Medulla oblongata (tissue), 1 donor: Measurements from ENCODE around the gene HOXB13.
A peak's percentile ranks its signal among the peaks of the same experiment; 100 is the strongest.

Source experiments
- DNase-seq: peaks from one replicate; pipeline ENCODE4 v3.0.0-alpha.2; 2015; ENCODE audit errors: extremely low spot score

HOXB13 gene

DNA sequence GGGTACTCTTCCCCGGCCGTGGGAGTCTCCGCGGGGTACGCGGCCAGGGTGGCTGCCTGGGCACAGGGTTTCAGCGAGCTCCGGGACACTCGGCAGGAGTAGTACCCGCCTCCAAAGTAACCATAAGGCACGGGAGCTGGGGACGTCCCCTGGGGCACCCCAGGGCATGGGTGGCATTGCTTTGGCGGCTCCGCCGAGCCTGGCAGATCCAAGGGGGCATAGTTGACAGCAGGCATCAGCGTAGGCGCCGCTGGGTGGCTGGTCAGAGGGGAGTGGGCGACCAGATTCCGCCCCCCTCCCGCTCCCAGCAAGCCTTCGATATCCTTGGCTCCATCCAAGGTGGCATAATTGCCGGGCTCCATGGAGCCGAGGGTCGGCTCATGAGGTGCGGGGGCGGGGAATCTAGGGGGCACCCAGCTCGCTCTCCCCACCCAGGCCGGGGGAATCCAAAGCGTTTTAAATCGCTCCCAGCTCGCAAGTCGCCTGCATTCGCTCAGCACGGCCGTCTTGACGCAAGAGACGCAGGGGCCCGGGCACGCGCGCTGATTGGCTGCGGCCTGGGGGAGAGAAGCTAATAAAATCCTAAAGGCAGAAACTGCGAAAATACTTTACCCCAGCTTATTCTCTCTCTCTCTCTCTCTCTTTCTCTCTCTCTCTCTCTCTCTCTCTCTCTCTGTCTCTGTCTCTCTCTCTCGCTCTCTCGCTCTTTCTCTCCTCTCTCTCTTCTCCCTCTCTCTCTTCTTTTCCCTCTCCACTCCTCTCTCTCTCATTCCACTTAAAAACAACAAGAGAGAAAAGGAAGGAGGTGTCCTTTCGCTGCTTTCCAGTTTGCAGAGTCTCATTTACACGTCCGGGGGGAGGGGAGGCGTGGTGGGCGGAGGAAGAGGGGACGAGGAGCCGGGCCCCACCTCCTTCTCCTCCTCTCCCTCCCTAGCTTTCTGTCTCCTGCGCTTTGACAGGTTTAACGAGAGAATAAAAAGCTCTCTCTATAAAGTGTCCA, at the start of gene HOXB13:
TSS of gene HOXB13 (minus strand) at position 519 of the 1,000 bp plus-strand sequence. CDS start at position 362, 157 bp downstream.
- no peak for DNase-seq

DNA sequence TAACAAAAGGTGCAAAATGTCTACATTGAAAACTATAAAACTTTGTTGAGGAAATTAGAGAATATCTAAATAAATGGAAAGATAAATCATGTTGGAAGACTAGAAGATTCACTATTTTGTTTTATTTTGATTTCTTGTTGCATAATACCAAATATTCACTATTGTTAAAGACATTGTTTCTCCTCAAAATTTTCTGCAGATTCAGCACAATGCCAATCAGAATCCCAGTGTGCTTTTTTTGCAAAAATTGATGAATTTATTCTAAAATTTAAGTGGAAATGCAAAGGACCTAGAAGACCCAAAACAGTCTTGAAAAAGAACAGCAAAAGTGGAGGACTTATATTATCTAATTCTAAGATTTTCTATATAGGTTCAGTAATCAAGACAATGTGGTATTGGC, 48.1 kb upstream of the HOXB13 start:
- no peak for DNase-seq

DNA sequence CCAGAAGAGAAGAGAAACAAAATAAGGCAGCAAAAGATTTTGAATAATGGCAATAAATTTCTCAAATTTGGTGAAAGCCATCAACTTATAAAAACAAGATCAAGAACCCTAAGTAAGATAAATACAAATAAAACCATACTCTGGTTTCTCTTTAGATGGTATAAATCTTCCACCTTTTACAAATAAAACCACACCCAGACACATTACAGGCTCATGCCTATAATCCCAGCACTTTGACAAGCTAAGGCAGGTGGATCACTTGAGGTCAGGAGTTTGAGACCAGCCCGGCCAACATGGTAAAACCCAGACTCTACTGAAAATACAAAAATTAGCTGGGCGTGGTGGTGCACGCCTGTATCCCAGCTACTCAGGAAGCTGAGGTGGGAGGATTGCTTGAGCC, 44.7 kb upstream of the HOXB13 start:
- no peak for DNase-seq

DNA sequence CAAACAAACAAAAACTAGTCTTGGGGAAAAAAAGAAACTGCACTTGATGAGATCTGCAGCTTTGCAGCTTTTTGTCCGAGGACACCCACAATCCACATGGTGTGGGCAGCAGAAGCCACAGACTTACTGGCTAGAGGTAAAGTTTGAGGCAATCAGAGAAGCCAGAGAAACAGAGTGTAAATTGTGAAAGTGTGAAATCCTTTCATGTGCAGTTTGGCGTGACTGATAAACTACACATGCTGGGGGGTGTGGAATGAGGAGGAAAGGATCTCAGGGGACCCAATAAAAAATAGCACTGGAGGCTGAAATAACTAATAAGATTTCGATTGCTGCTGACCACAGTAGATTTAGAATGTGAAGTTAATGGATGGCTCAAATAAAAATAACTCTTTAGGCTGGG, 42.4 kb upstream of the HOXB13 start:
- DNase-seq: no peak

DNA sequence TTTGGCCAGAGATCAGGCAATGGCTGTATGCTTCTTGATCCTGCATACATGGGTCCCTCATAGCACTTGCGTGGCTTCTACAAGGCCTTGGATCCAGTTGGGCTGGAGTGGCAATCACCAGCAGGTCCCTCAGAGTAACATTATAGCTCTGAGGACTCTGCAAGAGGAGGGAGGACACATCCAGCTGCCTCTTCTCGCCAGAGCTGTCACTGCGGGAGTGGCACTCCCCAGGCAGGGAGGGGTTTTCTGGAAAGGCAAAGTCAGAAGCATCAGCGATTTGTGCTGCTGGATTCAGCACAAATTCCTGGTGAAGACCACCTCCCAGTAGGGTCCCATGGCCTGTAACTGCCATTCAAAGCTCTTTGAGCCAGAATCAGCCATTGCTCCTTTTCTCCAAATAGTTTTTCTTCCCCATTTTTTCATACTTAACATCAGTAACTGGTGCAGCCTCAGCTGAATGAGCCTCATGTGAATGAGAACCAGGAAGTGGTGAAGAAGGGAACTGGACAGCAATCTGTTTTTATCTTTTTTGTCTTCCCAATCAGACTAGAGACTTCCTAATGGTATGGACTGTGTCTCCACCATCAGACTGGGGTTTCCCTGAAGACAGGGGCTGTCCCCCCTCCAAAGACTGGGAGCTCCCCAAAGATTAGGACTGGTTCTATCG, 40.6 kb upstream of the HOXB13 start:
- peak; percentile 45 for DNase-seq

DNA sequence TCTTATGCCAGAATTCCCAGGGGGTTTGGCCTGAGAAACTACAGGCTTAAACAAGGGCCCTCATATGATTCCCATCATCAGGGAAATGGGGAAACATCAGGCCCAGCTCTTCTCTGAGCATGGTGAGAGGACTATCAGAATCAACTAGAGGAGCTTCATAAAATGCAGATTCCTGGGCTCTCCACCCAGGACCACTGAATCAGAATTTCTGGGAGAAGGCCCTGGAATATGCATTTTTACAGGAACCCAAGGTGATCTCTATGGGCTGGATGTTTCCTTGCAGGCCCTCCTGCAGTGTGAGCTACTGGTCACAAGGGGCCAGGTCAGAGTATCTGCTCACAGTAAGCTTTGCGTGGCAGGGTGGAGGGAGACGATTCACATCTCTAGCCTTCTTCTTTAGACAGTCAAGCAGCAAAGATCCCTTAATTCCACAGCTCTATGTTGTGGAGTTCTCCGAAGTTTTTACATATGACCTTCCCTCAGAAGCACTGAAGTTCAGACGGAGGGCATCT, 38.8 kb upstream of the HOXB13 start:
- no peak for DNase-seq

DNA sequence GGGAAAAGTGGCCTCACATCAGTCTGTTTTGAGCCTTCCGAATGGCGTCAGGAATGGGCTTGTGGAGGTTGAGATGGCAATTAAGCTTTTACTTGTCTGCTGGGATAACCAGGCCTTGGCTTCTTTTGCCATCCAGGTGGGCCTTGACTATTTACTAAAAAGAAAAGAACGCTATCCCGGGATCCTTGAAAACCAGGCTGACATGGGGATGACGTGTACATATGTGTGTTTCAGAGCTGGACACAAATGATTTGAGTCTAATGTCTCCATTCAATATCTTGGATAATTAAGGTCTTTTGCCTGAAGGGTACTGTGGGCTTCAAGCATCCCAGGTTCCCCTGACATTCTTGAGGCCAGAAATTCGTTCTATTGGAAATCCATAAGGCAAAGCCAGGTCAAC, 32.6 kb upstream of the HOXB13 start:
- DNase-seq: no peak

DNA sequence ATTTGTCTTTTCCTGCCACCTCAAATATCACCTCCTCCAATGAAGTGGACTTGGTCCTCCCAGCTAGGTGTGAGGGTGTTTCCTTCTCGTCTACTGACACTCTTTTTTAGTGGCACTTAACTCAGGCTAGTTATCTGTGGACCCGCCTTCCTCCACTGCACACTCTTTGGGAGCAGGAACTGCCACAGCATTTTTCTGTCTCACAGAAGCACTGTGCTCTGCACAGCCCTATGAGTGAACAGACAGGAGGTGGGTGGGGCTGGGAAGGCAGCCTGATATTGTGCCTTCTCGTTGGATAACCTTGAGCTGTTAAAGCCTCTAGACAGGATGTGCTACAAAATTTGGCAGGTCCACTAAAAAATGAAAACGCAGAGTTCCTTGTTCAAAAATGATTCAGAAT, 31.9 kb upstream of the HOXB13 start:
- no peak for DNase-seq

DNA sequence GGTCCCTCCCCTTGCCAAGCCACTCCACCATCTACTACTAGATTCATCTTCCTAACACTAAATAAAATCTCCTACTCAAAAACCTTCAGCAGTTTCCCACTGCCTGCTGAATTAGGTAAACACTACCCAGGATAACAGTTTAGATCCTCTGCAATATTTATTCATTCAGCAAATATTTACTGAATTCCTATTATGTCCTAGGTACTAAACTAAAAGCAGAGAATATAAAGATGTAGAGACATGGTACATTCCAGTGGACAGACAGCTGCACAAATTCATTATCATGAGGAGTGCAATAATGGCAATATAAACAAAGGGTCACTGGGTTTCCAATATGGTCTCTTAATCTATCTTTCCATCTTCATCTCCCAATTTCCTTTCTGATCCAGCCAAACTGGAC, 30.7 kb upstream of the HOXB13 start:
- no peak for DNase-seq

DNA sequence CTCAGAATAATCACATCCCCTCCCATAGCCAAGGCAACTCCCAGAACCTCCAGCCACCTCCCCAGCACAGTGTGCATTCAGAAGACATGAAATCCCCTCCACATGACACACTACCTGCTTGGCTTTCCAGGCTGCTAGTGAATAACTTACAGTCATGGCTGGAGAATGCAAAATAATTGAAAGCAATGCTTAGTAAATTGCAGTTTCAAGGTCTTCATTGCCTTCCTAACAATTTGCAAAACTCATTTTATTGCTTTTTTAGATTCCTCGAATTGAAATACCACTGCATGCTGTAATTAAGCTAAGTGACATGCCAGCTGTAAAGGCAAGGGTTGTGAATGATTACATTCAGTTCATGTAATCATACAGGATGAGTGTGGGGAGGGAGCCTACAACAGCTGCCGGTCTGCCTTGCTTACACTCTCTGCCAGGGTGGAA, 29.0 kb upstream of the HOXB13 start:
- no peak for DNase-seq

DNA sequence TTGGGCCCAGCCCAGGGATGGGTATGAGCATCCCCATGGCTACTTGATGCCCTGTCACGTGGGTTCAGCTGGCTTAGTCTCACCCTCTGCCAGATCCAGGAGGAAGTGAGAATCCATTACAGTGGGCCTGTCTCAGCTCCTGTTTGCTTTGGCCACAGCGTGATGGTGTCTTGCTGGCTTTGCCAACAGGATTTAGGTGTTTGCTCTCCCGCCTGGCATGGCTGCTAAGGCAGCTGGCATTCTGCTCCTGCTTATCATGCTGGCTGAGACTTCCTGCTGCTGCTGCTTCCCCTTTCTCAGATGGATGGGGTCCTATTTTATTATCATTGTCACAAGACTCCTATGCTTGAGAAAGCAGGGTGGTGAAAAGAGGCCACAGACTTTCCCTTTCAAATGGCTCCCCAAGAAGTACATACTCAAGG, 28.3 kb upstream of the HOXB13 start:
- peak; percentile 40 for DNase-seq

DNA sequence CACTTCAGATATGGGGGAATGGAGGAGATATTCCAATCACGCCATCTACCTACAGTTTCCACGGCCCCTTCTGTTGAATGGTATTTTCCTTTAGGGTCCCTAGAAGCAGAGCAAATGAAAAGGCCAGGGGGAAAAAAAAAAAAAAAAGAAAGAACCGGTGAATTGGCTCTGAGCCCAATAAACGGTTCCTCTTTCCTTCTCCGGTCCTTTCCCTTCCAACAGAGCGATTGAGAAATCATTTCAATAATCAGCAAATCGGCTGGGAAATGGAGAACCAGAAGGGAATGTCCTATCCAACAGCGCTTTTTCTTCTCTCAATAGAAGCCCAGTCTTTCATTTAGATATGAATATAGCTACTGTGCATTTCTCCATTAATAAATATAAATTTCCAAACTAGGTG, 26.8 kb upstream of the HOXB13 start:
- peak; percentile 21 for DNase-seq

DNA sequence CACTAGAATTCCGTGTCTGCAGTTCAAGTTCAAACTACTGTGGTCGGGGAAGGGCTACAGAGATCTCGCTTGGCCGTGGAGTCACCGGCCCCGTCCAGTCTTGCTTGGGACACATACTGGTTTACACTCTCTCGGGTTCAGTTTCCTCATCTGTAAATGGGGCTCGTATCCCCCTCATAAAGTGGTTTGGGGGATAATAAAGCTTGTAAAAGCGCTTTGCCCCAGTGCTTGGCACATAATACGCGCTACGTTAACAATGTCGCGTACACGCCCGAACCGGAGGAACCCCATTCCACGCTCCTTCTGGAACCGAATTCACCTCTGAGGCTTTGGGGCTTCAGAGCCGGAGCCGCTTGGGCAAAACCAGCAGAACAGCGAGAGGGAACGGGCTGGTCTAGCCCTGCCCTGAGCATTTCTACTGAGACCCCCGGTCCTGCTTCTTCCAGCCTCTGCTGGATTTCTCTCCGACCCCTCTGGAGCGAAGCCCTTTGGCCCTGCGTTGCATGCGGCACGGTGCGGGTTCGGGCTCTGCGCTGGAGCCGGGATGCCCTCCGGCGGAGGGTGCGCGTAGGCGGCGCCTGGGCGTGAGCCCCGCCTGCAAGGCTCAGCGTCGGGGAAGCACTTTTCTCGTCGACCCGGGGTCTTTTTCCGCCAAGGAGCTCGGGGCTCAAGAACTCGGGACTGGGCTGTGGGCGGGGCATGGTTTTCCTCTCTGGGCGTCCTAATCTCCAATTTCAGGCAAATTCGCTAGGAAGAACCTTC, 26.1 kb upstream of the HOXB13 start:
- DNase-seq: no peak

DNA sequence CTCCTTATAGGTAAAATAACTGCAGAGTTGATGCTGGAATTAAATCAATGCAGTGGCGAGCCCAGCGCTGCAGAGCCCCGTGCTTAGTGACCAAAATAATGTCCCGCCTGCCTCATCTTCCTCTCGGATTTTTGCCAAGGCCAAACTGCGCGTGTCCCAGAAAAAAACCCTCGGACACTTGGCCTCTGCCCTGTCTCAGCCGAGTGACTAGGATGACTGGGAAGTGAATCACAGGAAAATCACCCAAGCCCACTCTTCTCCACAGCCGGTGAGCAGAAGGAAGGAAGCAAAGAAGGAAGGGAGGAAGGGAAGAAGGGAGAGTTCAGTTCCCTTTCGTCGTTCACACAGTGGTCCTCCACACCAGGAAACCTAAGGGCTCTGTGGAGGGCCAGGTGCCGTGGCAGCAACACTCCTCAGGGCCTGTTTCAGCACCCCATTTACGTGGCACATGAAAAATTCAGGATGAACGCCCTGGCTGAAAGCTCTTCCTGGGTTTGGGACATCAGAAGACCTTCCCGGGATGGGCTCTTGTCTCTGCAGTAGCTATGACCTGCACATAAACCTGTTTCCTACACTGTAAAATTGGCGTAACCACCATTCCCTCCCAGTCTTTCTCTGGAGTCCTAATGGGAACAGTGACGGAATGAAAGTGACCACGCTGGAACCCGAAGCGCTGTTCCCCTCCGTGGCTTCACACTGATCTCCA, 25.4 kb upstream of the HOXB13 start:
- DNase-seq: no peak

DNA sequence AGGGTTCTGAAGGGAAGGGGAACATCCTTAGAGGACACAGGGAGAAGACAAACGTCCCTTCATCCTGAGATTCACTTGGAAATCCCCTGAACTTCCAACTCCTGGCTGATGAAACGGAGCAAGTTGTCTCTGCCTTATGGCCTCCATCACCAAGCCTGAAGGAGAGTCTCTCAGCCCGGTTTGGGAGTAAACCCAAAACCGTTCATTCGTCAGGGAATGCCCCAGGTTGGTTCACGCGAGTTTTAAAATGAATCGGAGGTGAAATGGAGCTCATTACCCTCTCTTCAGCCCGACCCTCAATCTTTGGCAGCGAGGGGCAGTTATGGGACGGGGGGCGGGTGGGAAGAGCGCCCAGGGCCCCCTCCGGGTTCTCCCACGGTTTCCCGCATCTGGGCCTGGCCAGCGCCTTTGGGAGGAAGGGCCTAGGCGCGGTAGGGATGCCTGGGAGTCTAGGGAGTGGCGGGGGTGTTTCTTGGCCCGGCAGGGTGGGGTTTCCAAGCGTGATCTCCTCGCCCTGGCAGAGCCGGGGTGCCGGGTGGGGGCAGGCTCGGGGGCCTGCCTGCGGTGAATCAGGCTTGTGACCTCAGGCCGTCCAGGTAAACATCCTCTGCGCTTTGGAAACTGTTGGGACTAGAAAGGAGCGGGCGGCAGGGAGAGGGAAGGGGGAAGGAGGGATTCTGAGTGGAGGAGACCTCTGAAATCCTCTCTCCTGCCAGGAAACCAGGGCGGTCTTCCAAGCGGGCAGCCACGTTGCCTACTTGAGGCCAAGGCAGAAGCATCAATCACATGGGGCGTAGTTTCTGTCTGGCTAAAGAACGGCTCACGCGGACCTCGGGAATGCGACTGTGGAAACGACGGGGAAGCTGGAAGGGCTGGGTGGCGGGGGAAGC, 24.1 kb upstream of the HOXB13 start:
- DNase-seq: no peak

DNA sequence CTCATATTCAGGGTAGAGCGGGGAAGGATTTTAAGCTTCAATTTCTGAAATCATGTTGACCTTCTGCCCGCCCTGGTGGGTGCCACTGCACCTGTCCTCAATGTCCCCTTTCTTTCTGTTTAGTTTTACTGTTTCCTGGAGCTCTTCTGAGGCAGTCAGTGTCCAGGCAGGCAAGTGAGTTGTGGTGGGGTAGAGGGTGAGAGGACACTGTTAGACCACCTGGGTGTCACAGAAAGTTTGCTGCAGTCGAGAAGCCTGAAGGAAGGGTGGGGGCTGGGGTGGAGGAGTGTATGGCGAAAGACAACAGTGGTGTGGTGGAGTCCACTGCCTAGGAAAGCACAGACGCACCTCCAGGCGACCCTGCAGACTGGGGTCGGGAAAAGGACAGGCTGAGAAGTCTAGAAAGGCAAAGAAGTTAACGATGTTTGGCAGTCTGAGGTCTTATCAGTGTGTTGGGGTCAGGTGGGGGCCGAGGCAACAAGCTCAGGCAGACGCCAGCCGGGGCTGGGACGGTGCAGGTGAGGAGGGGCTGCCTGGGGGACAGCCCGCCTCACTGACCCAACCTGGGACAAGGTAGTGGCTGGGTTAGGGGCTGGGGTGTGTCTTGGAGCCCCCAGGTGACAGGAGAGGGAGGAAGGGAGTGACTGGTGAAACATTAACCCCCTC, 23.3 kb upstream of the HOXB13 start:
- DNase-seq: no peak

DNA sequence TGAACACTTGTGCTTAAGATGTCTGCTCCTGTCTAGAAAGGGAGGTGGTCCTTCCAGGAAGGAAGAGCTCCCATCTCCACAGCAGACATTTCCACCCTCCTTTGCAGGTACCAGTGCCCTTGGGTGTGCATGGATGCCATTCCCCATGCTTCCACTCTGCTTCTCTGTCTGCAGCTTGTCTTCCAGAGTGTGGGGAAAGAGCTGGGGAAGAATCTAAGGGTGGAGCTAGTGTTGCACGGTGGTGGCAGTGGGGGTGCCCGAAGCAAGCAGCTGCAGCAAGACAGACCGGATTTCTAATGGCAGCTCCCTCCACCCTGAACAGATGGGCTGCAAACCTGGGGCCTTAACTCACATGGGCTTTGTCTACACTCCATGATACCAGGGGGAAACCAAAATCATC, 22.6 kb upstream of the HOXB13 start:
- no peak for DNase-seq

DNA sequence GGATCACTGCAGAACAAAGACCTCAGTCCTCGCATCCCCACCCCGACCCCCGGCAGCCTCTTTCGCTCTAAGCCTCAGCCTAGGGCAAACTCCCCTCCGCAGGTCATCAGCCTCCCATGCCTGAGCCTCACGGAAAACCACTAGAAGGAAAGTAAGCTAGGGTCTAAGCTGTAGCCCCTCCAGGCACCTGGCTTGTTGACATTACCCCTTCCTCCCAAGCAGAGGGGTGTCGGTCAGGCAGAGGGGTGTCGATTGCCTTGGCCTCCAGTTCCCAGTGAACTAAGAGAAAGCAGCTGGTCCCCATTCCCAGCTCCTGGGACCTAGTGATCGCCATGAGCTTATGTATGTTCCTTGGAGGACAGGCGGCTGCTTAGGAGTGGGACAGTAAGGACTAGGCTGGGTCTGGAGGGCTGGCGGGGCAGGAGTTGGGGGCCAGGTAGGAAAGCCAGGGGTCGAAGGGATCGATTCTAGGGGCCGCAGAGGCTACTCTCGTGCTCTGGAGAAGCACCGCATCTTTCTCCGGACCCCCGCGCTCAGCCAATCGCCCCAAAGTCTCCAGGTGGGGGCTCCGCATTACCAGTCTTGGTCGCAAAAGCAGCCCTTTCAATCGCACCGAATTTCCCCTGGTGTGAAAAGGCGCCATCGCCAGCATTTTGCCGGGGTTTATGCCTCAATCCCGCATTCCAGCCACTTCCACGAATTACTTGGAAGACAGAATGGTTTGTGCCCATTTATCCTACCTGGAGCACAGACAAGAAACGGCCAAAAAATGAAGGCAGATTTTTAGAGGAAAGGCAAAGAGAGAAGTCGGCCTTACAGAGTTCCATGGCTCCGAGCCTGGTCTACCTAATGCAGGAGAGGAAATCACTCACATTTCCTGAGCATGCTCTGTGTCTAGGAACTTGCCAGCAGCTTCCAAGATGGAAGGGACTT, 21.3 kb upstream of the HOXB13 start:
- no peak for DNase-seq
